Activated CD8-positive, alpha-beta memory T cell treated with anti-CD3 and anti-CD28 coated beads, Interleukin-2, amount 50 U/mL, for 1 hour (primary cell): ENCODE data around the gene ATP1A4.

Source experiments
- DNase-seq: peaks from one replicate; pipeline ENCODE4 v3.0.0-alpha.2; 2020; ENCODE audit errors: extremely low read depth

ATP1A4 gene

DNA sequence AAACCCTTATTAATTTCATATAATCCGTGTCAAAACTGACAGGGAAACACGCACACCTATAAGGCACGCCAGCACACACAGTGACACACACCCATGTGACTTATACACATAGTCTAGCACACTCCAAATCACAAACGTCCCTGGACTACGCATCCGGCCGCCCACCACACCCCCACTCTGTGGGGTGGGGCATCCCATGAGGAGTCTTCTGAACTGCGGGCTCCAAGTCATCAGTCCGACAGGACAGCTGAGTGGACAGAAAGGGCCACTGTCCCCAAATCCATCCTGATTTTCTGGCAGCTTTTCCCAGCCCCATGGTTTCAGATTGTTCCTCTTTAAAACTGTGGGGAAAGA lies 54.6 kb downstream of the ATP1A4 start:
- no peak for DNase-seq

DNA sequence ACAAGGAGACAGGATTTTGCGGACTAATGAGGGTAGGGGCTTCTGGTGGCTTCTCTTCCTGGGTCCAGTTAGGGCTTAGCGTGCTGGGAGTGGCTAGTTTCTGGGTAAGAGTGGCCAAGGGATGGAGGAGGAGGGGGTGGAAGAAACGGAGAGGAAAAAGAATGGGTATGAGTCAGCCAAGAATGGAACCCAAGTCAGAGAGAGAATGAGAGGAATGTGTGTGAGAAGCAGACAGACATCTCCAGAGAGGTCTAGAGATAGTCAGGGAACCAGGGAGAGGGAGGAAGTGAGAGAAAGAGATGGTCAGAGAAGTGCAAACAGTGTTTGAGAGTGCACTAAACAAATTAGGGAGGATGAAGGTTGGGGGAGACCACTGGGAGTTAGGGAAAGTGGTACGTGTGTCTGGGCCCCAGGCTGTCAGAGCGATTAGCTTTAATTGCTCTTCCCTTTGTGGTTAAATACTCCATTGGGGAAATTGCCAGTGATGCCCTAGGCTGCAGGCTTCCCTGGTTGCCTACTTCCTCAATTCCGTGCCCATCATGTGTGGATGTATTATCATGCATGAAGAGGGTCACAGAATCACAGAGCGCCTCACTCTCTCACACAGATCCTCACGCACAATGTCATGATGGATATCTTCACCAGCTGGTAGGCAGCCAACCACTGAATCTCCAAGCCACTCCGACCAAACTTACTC lies 55.2 kb downstream of the ATP1A4 start:
- DNase-seq: no peak

DNA sequence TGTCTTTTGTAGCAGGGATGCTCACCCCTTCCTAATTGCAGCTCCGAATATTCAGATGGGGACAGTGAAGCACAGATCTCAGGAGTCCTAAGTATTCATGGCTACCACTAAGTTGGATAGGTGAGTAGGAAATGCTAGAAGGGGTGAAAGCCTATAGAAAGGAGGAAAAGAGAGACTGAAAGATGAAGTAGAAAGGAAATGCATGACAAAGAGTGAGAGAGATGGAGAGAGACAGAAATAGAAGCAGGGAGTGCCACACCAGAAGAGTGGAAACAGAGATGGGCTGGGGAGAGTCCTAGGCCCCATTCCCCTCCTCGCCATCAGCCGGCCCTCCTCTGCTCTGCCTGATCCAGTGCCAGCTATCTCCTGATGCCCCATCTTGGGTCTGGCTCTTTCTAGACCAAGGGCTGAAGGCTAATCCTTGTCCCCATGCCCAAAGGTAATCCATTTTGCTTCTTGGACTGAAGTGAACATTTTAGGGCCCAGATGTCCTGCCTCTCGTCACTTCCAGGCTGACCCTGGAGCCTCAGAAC lies 55.8 kb downstream of the ATP1A4 start:
- DNase-seq: no peak

DNA sequence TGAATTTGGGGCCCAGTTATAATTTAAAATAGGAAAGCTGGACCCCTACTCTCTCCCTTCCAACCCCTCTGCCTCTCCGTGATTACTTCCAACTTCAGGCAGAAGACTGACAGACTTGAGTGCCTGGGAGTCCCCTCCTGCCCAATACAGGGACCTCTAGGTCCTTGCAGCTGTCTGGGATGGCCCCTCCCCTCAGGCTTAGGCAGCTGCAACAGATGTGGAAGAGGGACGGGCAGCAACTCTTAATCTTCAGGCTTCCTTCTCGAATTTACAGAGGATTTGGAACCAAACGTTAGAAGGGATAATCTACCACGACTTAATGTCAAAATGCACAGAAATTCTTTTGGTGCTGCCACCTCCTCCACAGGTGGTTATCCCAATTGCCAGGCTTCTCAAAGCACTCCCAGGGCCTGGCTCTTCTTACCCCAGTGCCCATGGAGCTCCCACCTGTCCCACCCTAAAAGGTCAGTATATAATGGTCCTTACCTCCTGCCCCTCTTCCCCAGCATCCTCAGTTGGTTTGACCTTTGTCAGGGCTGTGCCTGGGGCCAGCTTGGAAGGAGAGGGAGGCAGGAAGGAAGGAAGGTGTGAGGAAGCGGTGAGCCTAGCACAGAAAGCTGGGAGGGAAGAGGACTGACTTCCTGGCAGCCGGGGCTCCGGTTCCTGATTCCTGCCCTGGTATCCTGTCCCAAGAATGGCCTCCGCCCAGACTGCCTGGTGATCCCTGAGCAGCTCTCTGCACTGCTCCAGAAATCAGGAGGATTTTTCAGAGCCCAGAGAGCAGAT lies 56.6 kb downstream of the ATP1A4 start:
- no peak for DNase-seq

DNA sequence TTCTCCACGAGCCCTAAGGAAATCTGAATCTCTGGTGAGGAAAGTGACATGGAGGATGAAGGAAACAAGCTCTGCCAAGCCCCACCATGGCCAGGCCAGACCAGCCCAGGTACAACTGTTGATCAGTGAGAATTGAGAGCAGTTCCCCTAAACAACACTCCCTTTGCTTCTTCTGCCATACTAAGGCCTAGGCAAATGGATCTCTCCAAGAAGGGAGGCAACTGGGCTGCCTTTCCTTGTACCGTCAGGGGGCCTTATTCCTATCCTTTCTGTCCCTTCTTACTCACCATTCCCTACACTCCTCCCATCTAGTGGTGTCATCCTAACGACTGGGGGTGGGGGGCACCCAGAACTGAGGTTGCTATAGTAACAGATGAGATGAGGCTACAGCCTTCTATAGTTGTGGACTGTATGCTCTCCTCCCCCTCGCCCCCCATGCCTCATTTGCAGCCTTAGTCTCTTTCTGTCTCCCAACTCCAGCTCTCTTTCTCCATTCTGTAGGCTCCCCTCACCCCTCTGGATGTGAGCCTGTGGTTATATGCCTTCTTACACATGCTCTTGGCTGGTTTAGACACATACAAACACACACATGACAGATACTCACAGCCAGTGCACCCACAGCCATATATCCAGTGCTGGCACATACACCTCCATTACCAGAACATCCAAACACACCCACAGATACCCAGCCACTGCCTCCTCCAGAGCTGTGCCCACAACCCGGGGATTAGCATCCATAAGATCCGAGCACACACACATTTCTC lies 57.3 kb downstream of the ATP1A4 start:
- DNase-seq: no peak

DNA sequence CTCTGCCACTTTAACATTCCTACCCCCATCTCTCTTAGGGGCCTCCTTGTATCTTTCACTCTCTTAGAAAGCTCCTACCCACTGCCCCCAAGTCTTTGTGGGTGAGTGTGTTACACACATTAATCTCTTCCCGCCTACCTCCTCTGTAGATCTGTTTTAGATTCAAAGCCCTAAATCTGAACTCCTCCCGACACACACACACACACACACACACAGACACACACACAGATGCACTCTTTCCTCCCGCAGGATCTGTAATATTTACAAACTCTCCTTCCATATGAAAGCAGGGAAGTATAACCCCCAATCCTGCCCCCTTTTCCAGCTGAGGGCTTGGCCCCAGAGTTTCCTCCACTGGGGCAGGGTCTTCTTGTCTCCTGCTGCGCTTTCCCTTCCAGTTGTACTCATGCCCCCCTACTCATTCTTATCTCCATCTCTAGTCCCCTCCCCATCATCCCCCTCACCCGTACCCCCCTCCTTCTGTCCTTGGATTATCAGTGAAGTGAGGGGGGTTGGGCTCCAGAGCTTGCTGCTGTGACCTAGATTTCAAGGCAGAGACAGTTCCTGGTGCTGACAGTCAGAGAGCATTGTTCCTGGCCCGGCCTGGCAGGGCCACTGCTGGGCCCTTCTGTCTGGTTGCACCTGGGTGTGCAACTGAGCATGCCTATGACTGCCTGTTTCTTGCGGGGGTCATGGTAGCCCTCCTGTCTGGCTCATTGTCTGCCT lies 58.1 kb downstream of the ATP1A4 start:
- DNase-seq: no peak

DNA sequence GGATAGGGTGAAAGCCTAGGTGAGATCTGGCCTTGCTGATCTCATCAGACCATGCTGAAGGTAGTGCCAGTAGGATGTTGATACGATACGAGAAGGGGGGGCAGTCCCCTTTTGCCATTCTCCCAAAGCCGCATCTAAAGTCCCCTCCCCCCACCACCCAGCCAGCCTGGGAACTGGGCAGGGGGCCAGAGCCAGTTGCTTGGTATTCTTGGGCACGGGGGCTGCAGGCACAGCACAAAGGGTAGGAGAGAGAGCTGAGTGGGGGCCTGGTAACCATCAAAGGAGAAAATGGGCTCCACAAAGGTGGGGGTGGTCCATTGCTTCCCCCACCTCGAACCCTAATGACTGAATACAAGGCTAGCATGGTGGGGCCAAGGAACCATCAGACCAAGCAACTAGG lies 59.2 kb downstream of the ATP1A4 start:
- DNase-seq: no peak

DNA sequence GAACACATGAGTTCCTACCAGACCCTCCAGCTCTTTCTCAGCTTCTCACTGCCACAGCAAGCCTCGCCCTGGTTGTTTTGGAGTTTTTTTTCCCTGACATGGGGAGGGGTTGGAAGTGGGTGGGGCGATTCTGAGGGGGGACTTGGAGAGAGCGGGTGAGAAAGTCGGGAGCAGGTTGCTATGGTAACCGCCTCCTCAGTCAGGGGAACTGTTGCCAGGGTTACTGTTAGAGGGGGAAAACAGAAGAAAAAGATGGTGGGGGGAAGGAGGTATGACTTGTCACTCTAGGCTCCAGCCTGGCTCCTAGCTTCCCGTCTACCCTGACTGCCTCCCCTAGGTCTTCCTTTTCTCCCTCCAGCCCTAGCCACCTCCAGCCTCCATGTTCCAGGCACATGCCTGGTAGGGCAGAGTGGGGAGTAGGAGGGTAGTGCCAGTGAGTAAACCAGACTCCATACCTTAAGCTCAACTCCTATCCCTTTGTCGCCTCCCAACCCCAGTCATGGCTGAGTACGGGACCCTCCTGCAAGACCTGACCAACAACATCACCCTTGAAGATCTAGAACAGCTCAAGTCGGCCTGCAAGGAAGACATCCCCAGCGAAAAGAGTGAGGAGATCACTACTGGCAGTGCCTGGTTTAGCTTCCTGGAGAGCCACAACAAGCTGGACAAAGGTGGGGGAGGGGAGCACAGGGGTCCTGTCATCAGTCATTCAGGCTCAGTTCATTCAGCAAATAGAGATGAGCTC lies 59.8 kb downstream of the ATP1A4 start:
- no peak for DNase-seq

DNA sequence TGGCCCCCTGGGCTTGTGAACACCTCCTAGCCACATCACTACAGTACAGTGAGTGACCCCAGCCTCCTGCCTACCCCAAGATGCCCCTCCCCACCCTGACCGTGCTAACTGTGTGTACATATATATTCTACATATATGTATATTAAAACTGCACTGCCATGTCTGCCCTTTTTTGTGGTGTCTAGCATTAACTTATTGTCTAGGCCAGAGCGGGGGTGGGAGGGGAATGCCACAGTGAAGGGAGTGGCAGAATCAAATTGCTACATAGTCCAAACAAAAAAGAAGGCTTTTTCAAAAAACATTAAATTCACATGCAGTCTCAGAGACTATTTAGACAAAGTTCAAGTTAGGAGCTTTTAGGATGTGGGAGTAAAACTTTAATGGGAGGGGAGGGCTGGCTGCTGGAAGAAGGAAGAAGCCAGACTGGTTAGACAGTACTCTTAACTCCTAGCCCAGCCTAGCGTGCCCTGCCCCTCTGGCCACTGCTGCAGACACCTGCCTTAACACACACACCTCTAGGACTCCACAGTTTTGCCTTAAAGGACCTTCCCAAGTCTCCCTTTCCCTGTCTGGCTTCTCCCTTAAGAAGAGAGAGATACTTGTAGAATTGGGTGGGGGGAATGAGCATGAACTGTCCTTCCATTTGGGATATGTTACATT lies 63.2 kb downstream of the ATP1A4 start:
- DNase-seq: no peak

DNA sequence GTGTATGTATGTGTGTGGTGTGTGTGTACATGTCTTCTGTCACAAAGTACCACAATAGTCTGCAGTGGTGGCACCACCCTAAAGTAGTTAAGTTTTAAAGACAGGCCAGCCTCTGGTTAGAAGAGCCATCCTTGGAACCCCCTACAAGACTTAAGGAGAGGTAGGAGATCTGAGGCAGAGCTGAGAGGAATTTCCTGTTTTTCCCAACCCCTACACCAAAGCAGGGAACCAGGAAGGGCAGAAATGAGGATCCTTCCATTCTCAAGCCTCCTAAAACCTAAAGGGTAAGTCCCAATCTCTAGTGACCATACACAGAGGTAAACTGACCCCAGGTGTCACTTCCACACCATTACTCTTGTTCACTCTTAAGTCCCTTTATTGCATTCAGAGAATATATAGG lies 64.9 kb downstream of the ATP1A4 start:
- no peak for DNase-seq

DNA sequence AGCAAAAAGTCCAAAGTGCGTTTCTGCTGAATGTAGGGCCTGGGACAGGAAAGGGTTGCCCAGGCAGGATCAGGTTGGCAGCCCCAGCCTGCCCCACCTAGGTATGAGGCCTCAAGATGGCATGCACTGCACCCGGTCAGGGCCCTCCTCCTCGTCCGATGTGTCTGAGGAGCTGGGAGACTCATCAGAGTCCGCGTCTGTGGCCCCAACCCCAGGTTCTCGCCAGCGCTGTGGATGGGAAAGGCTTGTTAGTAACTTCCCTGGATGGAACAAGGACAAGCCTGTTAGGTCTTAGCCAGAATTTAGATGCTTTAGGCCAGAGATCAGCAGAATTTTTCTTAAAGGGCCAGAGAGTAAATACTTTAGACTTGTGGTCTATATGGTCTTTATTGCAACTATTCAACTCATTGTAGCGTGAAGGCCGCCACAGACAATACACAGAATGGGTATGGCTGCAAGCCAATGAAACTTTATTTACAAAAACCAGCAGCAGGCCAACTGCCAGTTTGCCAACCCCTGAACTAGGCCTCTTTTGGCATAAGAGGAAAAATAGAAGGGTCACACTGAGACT lies 66.2 kb downstream of the ATP1A4 start:
- DNase-seq: no peak

DNA sequence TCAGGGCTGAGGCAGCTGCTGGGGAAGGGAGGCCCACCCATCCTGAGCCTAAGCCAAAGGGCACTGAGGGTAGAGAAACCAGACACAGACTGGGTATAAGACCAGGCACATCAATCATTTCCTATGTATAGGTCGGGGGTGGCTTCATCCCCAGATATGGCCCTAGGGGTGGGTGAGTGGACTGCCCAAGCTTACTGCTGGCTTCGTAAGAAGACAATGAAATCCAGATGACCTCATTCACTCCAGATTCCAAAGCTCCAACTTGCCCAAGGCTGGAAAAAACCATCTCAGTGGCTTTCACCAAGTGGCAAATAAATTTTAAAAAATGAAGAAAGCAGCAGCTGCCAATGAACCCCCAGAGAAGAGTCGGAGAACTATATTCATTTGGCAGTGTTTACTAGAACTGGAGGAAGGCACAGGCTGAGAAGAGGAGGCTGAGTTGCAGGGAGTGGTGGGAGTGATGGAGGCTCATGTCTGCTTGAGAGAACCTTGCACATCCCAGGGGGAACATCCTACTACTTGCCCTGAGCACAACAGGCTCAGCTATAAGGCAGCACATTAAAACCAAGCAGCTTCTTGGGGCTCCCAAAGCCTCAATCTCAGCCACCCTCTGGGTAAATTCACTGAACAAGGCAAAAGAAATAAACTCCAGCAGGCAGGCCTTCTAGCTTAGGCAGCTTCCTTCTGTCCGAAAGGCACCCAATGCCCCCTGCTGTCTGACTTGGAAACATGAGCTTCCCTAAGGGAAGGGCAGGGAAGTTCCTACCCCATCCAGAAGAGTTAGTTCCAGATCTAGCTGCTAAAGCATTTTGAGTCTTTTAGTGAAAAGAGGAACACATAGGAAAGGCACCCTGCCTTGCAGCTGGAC lies 67.9 kb downstream of the ATP1A4 start:
- no peak for DNase-seq

DNA sequence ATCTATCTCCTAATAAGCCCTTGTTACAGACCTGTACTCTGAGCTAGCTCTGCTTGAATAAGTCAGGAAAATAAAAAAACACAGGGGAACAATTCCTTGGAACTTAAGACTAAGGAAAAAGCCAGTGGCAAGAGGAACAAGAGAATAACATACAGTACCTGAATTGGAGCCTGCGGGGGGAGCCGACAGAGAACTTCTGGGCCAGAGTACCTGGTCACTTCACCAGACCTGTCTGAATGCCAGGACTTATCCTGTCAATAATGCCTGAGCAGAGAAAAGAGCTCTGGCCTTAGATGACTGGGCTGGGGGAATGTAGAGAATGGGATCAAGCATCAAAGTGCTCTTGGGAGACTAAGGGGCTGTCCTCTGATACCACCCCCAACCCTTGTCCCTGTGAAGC lies 68.9 kb downstream of the ATP1A4 start:
- DNase-seq: no peak

DNA sequence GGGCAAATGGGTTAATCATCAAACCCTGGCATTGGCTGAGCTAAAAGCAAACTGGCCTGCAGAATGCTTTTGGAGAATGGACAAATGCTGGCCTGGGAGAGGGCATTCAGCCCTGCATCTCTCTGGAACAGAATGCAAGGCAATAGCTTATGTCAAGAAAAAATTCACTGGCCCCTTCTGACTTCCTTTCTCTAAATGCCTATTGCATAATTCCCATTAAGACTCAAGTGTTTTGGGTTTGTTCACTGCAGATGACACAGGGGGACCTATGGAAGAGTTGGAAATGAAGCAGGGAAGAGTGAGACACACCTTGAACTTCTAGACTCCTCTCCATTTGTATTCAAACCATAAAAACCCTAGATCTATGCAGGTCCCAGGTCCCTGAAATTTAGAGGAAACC lies 69.7 kb downstream of the ATP1A4 start:
- DNase-seq: no peak

DNA sequence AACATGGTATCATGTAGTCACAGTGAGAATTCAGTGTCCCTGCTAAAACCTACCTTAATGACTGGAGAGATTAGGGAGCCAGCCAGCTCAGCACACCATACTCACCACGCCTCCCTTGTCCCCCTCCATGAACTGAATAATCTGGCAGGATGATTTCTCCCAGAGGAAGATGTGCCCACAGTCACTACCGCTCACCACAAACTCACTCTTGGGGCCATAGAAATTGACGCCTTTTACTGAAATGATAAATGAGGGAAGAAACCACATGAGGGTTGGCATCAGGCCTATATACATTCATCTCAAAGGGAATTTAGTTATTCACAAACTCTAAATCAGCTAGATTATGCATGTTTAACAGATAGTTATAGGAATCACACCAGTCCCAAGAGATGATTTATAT lies 71.1 kb downstream of the ATP1A4 start:
- DNase-seq: no peak

DNA sequence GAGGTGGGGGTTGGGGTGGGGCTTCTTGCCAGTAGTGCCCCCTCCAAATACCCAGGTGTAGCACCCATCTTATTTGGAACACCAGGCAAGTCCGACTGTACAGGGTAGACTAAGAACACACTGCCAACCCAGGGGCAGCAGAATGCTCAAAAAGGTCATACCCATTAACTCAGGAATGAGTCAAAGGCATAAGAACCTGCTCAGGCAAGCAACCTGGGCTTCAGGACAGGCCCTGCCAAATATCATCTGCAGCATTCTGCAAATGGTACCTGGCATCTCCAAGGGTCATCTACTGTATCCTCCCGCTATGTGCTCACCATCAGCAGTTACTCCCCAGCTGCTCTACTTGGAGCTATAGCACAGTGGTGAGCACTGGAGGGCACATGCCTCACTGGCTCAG lies 73.2 kb downstream of the ATP1A4 start:
- no peak for DNase-seq

DNA sequence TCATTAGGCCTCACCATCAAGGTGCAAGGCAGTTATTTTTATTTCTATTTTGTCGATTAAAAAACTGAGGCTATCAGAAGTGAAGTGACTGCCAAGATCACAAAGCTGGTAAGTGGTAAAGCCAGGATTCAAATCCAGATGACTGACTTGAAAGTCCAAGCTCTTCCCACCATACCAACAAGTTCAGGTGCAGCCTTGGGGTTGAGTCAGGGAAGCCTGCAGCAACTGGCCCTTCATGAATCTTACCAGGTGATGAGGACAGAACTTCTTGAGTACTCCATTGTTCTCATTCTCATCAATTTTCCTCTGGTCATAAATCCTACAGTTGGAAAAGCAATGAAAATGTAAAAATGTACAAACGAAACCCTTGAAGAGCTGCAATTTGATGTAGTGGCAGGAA lies 73.9 kb downstream of the ATP1A4 start:
- DNase-seq: no peak

DNA sequence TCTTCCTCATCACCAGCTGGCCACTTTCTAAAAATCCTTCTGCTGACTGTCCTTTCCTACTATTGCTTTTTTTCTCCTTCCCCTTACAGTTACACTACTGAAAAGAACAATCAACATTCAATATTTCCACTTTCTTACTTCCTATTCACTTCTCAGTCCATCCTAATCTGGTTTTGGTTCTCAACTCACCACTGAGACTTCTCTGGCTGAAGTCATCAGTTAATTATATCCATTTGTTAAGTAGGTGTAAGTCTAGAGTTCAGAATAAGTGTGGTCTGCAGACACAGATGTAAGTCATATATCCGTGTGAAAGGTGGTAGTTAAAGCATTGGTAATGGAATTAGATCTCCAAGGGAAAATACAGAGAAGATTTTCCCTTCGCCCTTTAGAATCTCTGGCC lies 75.2 kb downstream of the ATP1A4 start:
- DNase-seq: no peak

DNA sequence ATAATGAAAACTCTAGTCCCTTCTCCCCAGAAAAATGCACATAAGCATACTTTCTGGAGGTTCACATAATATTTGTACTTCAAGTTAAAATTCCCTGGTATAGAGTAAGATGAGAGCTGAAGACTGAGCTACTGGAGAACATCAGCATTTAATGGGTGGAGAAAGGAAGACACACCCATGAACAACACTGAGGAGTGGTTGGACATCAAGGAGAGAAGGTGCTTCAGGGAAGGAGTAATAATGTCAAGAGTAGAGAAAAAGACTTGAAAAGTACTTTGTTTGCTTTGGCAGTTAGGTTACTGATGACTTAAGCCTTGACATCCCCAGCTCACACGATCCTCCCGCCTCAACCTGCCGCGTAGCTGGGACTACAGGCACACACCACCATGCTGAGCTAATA lies 75.6 kb downstream of the ATP1A4 start:
- no peak for DNase-seq
